ENCODE measurements around the gene TRMU. TPM values are rescaled to one million over a fixed set of nuclear protein-coding genes. Genes with fewer than 3 reads are reported as not detected.

The TRMU gene
- total RNA-seq, 4 donors from 2014 or later = 19.3 to 62.8 (median 32.8) TPM

DNA sequence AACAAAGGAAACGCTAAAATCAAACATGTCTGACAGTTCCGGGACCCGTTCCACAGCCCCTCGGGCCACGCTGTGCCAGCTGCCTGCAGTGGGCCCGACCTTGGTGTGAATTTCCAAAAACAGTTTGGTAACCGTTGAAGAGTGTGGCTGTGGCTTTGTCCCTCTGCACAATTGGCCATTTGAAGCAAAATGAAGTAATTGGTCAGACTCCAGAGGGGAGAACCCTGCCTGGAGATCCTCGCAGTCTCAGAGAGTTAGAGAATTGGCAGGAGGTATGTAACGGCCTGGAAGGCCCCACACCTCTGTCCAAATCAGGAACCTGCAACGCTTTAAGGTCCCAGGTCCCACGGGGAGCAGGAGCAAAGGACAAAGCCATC, 26.3 kb downstream of the TRMU start:
- no peak for ATAC-seq (ENCODE audit: low FRiP score)
- DNase-seq (ENCODE audit: low spot score) = no peak

DNA sequence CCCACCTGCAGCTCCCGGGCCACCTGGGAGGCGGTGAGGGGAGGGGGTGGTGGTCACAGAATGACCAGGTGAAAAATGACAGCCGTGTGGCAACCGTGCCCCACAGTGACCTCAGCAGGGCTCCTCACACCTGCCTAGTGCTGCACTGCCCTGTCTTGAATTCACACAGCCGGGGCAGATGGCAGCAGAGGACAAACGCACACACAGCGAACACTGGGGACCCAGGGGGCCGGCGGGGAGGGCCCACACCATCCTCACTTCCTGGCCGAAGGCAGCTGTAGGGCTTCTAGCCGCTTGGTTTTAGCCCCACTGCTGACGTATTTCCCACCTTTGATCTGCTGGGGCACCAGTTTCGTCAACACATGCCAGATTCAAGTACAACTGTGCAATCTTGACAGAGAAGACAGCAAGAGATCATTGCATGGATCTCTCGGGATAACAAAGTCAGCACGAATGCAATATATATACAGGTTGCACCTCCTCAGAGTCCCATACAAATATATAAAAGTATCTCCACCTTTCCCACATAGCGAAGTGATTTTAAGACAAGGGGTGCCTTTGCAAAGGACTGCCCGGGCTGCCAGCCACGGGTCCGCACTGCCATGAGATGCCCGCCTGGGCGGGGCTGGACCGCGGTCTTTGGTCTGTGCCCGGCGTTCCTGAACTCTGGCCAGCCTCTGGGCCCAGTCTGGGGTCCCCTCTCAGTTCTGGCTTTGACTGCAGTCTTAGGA, 26.9 kb downstream of the TRMU start:
- TF ChIP-seq, protein P1, sequence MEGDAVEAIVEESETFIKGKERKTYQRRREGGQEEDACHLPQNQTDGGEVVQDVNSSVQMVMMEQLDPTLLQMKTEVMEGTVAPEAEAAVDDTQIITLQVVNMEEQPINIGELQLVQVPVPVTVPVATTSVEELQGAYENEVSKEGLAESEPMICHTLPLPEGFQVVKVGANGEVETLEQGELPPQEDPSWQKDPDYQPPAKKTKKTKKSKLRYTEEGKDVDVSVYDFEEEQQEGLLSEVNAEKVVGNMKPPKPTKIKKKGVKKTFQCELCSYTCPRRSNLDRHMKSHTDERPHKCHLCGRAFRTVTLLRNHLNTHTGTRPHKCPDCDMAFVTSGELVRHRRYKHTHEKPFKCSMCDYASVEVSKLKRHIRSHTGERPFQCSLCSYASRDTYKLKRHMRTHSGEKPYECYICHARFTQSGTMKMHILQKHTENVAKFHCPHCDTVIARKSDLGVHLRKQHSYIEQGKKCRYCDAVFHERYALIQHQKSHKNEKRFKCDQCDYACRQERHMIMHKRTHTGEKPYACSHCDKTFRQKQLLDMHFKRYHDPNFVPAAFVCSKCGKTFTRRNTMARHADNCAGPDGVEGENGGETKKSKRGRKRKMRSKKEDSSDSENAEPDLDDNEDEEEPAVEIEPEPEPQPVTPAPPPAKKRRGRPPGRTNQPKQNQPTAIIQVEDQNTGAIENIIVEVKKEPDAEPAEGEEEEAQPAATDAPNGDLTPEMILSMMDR (IDR thresholded peaks at IDR 0.05) = no peak
- DNase-seq (ENCODE audit: low spot score) = no peak
- ATAC-seq (ENCODE audit: low FRiP score) = no peak

More for the DNA sequence above, 26.3 kb downstream of the TRMU start:
- TF ChIP-seq, protein P1 (IDR thresholded peaks at IDR 0.05) = no peak

DNA sequence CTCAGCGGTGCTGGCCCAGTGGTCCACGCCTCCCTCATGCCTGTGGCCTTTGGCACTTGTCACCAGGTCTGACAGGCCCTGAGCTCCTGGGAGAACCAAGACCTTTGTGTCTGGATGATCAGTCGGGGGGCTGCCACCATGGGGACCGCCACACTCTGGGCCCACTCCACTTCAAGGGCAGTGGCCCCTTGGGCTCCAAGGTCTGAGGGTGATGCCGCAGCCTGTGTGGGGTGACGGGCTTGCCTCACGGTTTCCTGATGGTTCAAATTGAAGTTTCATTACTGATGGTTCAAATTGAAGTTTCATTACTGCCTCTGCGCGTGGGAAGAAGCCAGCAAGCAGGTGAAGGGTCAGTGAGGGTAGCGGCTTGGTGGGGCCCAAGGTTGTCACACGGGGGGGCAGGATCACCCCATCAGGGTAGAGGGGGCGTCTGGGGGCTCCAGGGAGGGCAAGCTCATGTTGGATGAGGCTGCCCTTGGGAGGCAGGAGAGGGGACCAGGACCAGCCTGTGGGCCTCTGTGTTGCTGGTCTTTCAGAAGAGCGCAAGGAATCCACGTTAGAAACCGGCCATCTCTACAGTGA, 27.5 kb downstream of the TRMU start:
- no peak for DNase-seq (ENCODE audit: low spot score)
- TF ChIP-seq, protein P1 (IDR thresholded peaks at IDR 0.05) = no peak
- no peak for ATAC-seq (ENCODE audit: low FRiP score)

DNA sequence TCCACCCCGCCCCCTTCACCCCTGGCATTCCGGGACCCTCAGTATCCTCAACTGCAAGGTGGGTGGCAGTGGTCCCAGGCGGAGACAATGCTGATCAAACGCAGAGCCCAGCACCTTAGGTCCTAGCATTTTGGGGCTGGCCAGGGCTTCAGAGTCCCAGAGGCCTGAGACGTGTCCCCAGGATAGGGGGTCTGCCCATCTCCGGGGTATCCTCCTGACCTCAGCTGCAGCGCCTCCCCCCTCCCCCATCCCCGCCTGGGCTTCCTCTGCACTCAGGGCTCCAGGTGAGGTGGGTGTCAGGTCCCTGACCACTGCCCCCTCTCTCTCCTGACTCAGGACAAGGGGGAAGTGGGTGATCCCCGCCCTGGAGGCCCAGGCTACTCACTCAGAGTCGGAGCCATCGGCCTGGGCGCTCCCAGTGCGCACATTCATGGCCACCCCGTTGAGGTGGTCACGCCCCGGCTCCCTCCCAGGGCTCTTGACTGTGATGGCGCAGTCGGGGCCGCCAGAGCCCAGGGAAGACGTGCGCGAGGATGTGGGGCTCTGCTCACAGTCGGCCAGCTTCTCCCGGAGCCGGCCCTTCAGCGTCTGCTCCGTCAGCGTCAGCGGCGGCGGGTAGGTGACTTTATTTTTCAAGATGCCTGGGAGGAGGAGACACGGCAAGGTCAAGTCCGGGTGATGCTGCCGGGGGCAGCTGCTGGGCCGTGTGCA, 28.3 kb downstream of the TRMU start:
- DNase-seq (ENCODE audit: low spot score) (no peak), ATAC-seq (ENCODE audit: low FRiP score) (no peak)
- TF ChIP-seq, protein P1 (IDR thresholded peaks at IDR 0.05) = no peak

DNA sequence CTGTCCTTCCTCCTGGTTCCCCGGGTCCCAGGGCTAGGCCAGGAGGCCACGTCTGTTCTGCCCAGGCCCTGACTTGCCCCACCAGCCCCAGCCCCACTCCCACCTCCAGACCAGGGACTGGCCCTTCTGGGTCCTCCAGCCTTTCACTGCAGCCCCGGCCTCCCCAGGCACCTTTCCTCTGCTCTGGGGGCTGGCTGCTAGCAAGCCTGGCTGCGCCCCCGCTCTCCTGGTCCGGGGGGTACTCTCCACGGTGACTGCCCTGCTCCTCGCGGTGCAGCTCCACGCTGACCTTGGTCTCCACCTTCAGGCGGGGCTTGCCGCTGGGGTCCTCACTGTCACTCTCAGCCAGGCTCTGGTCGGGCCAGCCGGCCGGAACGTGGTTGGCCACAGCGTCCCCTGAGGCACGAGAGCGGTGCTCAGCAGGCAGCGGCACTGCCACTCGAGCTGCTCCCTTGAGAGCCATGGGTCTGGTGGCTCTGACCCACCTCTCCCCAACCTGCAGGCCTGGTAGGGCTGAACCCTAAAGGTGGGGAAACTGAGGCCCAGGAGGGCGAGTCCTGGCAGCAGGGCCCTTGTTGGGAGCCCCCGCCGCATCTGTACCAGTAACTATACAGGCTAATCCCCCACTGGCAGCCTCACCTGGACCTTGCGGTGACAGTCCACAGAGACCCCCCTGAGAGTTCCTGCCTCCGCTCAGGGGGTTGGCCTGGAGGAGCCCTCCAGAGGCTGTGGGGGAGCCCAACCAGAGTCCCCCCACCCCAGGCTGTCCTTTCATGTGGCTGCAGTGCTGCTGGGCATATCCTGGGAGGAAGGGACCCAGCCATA, 29.0 kb downstream of the TRMU start:
- no peak for ATAC-seq (ENCODE audit: low FRiP score)
- no peak for DNase-seq (ENCODE audit: low spot score)
- TF ChIP-seq, protein P1 (IDR thresholded peaks at IDR 0.05) = no peak

DNA sequence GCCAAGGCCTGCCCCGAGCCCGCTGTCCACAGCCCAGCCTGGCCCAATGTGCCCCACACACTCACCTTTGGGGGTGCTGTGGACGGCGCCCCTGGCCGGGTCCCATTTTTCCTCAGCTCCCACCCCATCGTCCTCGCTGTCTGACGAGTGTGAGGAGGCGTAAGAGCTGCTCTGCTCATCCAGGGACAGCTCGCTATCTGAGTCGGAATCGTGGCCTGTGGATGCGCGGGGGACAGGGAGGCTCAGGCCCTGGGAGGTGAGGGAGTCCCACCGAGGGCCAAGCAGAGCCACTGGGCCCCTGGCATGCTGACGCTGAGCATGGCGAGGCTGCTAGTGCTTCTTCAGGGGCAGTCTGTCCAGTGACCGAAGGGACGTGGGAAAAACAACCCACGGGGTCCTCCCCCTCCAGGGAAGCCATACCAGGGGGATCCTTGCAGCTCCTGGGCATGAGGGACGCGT, 29.7 kb downstream of the TRMU start:
- ATAC-seq (ENCODE audit: low FRiP score) = no peak
- DNase-seq (ENCODE audit: low spot score) = no peak
- TF ChIP-seq, protein P1 (IDR thresholded peaks at IDR 0.05) = no peak

Measured in omental fat pad (tissue), 4 donors.